Measurements from ENCODE around the gene TEX19.
A peak's percentile ranks its signal among the peaks of the same experiment; 100 is the strongest.
"Not testable (repeated sequence)": the region's sequence is repeated elsewhere in the genome, so short reads cannot be mapped to it uniquely, and the experiment has no call there.

TEX19 gene

GRCh38 chr17:82377294-82377693, 18.2 kb downstream of the TEX19 start:
- not testable (repeated sequence) for DNase-seq (ENCODE audit: low read depth)

- DNase-seq (ENCODE audit: low read depth) = no peak
Measured at GRCh38 chr17:82377924-82378740, 19.1 kb downstream of the TEX19 start.

- no peak for DNase-seq (ENCODE audit: low read depth)
Measured at GRCh38 chr17:82378741-82379021, 19.6 kb downstream of the TEX19 start.

DNA sequence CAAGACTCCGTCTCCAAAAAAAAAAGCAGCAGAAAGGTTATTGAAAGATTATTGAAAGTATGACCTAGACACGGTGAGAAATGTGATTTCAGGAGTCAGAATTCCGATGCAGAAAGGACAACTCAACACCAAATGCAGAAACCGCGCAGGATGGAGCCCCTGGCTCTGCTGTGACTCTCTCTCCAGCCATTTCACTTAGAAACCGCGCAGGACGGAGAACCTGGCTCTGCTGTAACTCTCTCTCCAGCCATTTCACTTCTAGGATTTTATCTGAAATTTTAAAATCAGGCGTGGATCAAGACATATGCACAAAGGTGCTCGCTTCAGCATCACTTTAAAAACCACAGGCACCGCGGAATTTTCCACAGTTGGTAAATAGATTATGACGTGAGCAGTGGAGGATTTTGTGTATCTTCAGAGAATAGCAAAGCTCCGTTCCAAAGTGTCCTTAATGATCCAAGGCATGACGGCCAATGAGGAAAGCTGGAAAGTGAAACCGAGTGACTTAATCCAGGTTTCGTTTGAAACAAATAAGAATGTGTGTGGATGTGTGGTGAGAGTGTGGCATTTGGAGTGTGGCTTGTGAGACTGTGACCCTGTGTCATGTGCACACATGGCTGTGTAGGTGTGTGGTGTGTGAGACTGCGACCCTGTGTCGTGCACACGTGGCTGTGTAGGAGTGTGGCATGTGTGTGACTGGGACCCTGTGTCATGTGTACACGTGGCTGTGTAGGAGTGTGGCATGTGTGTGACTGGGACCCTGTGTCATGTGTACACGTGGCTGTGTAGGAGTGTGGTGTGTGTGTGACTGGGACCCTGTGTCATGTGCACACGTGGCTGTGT, 22.0 kb downstream of the TEX19 start:
- no peak for DNase-seq (ENCODE audit: low read depth)

DNA sequence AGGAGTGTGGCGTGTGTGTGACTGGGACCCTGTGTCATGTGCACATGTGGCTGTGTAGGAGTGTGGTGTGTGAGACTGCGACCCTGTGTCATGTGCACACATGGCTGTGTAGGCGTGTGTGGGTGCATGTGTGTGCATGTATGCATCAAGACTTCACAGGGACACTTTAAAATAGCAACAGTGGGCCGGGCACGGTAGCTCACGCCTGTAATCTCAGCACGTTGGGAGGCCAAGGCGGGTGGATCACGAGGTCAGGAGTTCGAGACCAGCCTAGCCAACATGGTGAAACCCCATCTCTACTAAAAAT, 22.6 kb downstream of the TEX19 start:
- DNase-seq (ENCODE audit: low read depth) = not testable (repeated sequence)

DNA sequence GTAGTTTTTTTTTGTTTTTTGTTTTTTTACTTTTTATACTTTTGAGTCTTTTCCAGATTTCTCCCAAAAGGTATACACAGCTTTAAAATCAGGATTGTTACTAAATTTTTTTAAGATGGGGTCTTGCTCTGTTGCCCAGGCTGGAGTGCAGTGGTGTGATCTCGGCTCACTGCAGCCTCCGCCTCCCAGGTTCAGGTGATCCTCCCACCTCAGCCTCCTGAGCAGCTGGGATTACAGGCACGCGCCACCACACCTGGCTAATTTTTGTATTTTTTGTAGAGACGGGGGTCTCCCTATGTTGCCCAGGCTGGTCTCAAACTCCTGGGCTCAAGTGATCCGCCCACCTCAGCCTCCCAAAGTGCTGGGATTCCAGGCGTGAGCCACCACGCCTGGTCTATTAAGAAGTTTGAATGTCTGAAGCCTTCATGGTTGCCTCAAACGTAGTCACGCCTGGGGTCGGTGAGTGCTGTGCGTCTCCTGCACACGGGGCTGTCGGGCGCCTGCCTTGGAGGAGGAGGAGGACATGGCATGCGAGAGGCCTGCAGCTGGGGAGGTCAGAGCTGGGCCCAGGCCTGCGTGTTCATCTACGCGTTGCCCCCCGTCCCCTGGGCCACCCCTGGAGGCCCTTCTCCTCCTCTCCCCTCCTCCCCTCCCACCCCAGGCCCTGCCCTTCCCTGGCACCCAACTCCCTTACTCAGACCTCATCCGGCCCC, 23.3 kb downstream of the TEX19 start:
- not testable (repeated sequence) for DNase-seq (ENCODE audit: low read depth)

GRCh38 chr17:82382933-82383255, 23.8 kb downstream of the TEX19 start:
- DNase-seq (ENCODE audit: low read depth) = no peak

DNA sequence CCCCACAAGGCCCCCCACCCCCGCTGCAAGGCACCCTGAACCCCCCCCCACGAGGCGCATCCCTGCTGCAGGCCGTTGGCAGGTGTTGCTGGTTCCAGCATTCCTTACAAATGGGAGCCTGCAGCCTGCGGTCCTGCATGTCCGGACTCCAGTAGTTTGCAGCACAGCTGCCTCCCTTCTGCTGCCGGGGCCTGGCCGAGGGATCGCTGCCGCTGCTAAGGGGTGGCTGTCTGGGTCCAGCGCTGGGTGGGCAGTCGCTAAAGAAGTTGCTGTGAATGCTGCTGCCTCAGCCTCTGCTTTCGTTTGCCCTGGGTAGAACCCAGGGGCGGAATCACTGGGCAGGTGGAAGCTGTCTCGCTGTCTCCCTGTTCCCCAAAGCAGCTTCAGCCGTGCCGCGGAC, 24.4 kb downstream of the TEX19 start:
- no peak for DNase-seq (ENCODE audit: low read depth)

DNA sequence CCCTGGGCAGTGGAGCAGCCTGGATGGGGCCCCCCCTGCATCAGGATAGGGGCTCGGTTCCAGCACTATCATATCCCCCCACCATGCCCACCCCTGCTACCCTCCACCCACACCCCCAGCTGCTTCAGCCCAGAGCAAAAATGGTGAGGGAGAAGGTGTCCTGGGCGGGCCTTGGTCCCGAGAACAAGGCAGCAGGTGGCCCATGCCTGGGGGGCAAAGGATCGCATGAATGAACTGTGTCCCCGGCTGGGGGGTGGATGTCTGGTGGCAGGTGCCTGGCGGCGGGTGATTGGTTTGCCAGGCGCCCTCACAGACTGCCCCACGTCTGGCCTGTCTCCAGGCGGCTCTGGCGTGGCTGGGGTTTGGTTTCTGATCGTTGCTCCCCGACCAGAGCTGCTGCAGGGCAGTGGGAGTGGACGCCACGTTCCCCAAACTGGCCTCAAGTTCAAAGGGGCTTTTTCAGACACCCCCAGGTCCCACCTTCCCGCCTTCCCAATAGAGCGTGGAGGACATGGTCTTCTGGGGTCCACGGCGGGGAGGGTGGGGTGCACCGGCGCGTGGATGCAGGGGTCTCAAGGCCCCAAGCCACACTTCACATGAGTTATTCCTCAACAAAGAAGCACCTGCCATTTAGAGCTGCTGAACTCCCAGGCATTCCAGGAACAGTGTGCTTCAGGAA, 25.1 kb downstream of the TEX19 start:
- no peak for DNase-seq (ENCODE audit: low read depth)

DNA sequence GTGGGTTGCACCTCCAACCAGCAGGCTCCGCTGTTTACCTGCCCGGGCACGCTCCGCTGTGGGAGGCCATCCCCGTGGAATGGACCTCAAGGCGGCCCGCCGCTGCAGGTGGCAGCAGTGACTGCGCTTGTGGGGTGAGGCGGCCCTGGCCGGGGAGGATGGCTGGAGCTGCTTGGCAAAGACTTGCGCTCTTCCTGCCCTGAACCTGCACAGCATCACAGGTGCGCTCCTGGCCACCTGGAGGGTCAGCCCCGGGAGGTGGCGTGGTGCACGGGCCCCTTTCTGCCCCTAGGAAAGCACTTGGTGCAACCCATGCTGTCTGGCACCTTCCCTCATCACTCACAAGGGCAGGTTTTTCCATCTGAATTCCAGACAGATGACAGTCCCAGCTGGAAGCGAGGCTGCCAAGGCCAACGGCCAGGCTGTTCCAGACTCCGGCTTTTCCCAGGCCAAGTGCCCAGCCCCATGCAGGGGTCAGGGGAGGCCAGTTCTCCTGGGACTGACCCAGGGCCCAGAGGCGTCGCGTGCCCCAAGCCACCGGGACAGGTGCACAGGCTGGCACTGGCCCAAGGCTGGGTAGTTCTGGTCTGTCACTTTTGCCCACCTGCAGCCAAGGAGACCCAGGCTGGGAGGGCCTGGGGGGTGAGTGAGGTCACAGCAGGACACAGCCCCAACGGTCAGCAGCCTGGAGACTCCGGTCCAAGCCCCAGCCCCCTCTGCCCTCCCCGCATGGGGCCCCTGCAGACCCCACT, 25.9 kb downstream of the TEX19 start:
- peak; percentile 24 for DNase-seq (ENCODE audit: low read depth)

DNA sequence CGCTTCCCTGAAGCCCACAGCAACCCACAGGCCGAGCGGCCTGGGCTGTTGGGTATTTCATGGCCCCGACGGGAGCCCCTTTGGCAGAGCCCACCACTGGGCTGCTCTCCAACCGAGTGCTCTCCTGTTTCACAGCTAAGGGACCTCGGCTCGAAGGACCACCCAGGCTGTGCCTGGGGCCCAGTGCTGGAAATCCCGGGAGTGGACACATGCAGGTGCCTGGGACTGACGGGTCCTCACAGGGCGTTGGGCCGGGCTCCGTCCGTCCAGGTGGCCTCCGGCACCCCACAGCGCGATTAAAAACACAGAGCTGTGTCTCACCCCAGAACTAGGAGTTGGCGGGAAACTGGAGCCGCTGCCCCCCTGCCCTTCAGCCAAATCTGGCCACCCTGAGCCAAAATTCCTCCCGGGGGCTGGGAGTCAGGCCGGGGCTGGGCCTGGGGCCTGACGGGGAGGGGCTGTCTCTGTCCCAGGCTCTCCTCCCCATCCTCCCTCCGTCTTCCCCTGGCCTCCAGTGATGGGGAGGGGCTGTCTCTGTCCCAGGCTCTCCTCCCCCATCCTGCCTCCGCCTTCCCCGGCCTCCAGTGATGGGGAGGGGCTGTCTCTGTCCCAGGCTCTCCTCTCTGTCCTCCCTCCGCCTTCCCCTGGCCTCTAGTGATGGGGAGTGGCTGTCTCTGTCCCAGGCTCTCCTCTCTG, 26.7 kb downstream of the TEX19 start:
- DNase-seq (ENCODE audit: low read depth) = no peak

DNA sequence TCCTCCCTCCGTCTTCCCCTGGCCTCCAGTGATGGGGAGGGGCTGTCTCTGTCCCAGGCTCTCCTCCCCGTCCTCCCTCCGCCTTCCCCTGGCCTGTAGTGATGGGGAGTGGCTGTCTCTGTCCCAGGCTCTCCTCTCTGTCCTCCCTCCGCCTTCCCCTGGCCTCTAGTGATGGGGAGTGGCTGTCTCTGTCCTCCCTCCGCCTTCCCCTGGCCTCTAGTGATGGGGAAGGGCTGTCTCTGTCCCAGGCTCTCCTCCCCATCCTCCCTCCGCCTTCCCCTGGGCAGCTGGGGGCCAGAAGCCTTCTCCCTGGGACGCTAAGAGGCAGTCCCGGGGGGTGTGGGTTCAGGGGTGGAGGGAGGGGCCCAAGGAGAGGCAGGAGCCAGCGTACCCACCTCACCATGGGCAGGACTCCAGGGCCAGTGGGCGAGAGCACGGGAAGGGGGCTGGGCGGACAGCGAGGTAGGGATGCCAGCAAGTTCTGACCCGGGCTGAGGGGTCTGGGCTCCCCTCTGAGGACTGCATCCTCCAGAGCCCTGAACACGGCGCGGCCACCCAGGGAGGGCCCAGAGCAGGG, 27.3 kb downstream of the TEX19 start:
- no peak for DNase-seq (ENCODE audit: low read depth)

DNA sequence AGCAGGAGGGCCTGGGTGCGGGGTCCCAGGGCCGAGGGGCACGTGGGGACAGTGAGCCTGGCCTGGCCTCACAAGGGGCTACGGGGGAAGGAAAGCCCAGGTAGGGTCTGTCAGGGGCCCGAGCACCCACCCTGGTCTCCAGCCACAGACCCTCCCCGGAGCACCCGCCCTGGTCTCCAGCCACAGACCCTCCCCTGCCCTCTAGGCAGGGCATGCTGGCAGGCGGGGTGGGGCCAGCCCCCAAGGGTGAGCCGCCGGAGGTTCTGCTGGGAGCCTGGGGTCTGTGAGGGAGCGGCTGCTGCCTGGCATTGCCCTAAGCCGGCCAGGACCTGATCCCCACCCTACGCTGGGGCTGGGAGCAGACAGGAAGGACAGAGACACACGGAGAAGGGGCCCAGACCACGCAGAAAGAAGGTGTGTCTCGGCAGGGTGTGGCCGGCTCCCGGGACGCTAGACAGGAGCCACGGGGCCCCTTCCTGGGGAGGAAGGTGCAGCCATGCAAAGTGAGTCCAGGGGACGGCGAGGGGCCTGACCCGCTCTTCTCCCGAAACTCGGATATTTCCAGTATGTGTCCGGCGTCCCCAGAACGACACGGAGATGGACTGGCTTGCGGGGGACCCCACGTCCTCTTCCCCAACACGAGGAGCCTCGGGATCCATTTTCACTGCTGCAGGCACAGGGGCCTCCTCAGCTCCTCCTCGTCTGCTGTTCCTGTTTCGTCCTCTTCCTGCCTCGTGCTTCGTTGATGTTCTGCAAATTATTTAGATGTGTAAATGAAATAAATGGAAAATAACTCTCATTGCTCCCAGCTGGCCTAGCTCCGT, 28.0 kb downstream of the TEX19 start:
- no peak for DNase-seq (ENCODE audit: low read depth)

- no peak for DNase-seq (ENCODE audit: low read depth)
Measured at GRCh38 chr17:82387705-82388106, 28.7 kb downstream of the TEX19 start.

DNA sequence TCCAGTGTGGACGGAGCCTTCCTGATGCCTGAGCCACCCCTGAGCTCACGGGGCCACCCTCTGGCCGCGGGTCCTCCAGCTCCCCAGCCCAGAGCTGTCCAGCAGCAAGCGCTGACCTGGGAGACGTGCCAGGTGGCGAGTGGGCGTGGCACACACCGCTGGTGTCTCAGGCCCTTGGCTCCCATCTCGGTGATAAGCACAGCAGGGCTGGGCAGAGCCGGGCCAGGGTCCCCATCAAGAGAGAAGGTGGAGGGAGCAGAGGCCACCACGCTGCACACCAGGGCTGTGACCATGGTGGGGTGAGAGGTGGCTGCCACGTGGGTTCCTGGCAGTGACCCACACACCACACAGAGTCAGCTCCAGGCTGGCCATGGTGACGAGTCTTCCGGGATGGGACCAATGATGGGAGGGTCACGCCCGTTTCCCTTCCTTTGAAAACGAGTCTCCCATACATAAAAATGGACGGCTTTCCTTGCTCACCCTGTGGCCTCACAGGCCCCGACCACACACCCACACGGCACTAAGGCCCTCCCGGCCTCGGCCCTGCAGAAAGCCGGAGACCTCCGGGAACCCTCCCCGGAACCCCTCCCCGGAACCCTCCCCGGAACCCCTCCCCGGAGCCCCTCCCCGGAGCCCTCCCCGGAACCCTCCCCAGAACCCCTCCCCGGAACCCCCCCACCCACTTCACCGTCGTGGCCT, 29.3 kb downstream of the TEX19 start:
- DNase-seq (ENCODE audit: low read depth) = no peak

GRCh38 chr17:82388922-82389283, 29.9 kb downstream of the TEX19 start:
- DNase-seq (ENCODE audit: low read depth) = no peak

DNA sequence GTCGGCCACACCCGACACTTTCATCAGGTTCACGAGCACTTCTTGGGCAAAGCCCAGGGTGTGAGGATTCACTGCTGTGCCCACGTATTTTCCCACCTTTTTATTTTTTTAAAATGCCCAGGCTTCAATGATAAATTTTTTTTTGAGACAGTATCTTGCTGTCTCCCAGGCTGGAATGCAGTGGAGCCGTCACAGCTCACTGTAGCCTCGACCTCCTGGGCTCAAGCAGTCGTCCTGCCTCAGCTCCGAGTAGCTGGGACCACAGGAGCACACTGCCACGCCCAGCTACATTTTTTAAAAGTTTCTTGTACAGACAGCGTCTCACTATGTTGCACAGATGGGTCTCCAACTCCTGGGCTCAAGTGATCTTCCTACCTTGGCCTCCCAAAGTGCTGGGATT, 30.3 kb downstream of the TEX19 start:
- no peak for DNase-seq (ENCODE audit: low read depth)

- no peak for DNase-seq (ENCODE audit: low read depth)
Measured at GRCh38 chr17:82390015-82390859, 31.2 kb downstream of the TEX19 start.

Data from HS-5 (cell line).